ENCODE results near the gene DENND4C. TPM values are rescaled to one million over a fixed set of nuclear protein-coding genes. Genes with fewer than 3 reads are reported as not detected.

Gene DENND4C
- total RNA-seq, 1 donor from 2014 or later = 33.4 TPM

GRCh38 chr9:19208653-19209052 is 21.8 kb upstream of the DENND4C start:
- no peak overlapping the region for H3K27ac Mint-ChIP-seq

GRCh38 chr9:19209188-19209587 is 21.3 kb upstream of the DENND4C start:
- ChIA-PET POLR2A (no interaction called here), CTCF (no interaction called here)
- intact Hi-C loops (cut with micrococcal nuclease) = no loop called here
- TF ChIP-seq CTCF (IDR thresholded peaks at IDR 0.05) = no peak
- Mint-ChIP-seq H3K4me1 (no peaks in the 10 kb centered on the region), H3K4me3 (no peak overlapping the region), H3K36me3 (ENCODE audit: low read depth) (no peaks in the 10 kb centered on the region), H3K9me3 (no peaks in the 10 kb centered on the region), H3K27ac (no peak overlapping the region), H3K27me3 (no peaks in the 10 kb centered on the region)
- no peak for ATAC-seq (ENCODE audit: low read depth)
- no peak for DNase-seq

More at GRCh38 chr9:19208653-19209052, 21.8 kb upstream of the DENND4C start:
- H3K27me3 Mint-ChIP-seq = no peaks in the 10 kb centered on the region
- no peaks in the 10 kb centered on the region for H3K36me3 Mint-ChIP-seq (ENCODE audit: low read depth)
- CTCF ChIA-PET = no interaction called here
- H3K9me3 Mint-ChIP-seq = no peaks in the 10 kb centered on the region
- no peak overlapping the region for H3K4me3 Mint-ChIP-seq
- intact Hi-C loops (cut with micrococcal nuclease) = no loop called here
- H3K4me1 Mint-ChIP-seq = no peaks in the 10 kb centered on the region
- POLR2A ChIA-PET = no interaction called here
- no peak for TF ChIP-seq CTCF (IDR thresholded peaks at IDR 0.05)
- DNase-seq (no peak), ATAC-seq (ENCODE audit: low read depth) (no peak)

- CTCF ChIA-PET = no interaction called here
- no peaks in the 10 kb centered on the region for H3K9me3 Mint-ChIP-seq
- no peak overlapping the region for H3K4me3 Mint-ChIP-seq
- POLR2A ChIA-PET = interaction anchor here (0.6 kb wide), 1 partner anchor 78 kb away, joined by 6 read pairs; no protein-coding TSS in a partner anchor
- intact Hi-C loops (cut with micrococcal nuclease) = no loop called here
- no peaks in the 10 kb centered on the region for H3K36me3 Mint-ChIP-seq (ENCODE audit: low read depth)
- no peak for TF ChIP-seq CTCF (IDR thresholded peaks at IDR 0.05)
- DNase-seq = no peak
- H3K4me1 Mint-ChIP-seq = no peaks in the 10 kb centered on the region
- ATAC-seq (ENCODE audit: low read depth) = no peak
- no peaks in the 10 kb centered on the region for H3K27me3 Mint-ChIP-seq
- H3K27ac Mint-ChIP-seq = no peak overlapping the region
Observed at GRCh38 chr9:19213823-19214222, 16.7 kb upstream of the DENND4C start.

- POLR2A ChIA-PET = no interaction called here
- ATAC-seq (ENCODE audit: low read depth) = no peak
- no peak for DNase-seq
- no peaks in the 10 kb centered on the region for H3K4me1 Mint-ChIP-seq
- no peak for TF ChIP-seq CTCF (IDR thresholded peaks at IDR 0.05)
- H3K4me3 Mint-ChIP-seq = no peak overlapping the region
- no peaks in the 10 kb centered on the region for H3K9me3 Mint-ChIP-seq
- intact Hi-C loops (cut with micrococcal nuclease) = no loop called here
- no peak overlapping the region for H3K27ac Mint-ChIP-seq
- H3K27me3 Mint-ChIP-seq = no peaks in the 10 kb centered on the region
- no peaks in the 10 kb centered on the region for H3K36me3 Mint-ChIP-seq (ENCODE audit: low read depth)
- CTCF ChIA-PET = no interaction called here
Observed at GRCh38 chr9:19216466-19216865, 14.0 kb upstream of the DENND4C start.

GRCh38 chr9:19221326-19221725 is 9.2 kb upstream of the DENND4C start:
- Mint-ChIP-seq H3K27me3 (no peaks in the 10 kb centered on the region), H3K4me1 (no peaks in the 10 kb centered on the region), H3K27ac (no peak overlapping the region), H3K4me3 (no peak overlapping the region), H3K9me3 (no peaks in the 10 kb centered on the region), H3K36me3 (ENCODE audit: low read depth) (no peaks in the 10 kb centered on the region)
- ATAC-seq (ENCODE audit: low read depth) (no peak), DNase-seq (no peak)
- ChIA-PET POLR2A (no interaction called here), CTCF (no interaction called here)
- intact Hi-C loops (cut with micrococcal nuclease) = no loop called here
- TF ChIP-seq CTCF (IDR thresholded peaks at IDR 0.05) = no peak
